ENCODE measurements around the gene DZANK1. TPM values are rescaled to one million over a fixed set of nuclear protein-coding genes. Genes with fewer than 3 reads are reported as not detected.
"Not testable (repeated sequence)": the region's sequence is repeated elsewhere in the genome, so short reads cannot be mapped to it uniquely, and the experiment has no call there.

DZANK1 gene
- total RNA-seq, 2 donors from 2014 or later: 1.7 to 1.9 TPM

DNA sequence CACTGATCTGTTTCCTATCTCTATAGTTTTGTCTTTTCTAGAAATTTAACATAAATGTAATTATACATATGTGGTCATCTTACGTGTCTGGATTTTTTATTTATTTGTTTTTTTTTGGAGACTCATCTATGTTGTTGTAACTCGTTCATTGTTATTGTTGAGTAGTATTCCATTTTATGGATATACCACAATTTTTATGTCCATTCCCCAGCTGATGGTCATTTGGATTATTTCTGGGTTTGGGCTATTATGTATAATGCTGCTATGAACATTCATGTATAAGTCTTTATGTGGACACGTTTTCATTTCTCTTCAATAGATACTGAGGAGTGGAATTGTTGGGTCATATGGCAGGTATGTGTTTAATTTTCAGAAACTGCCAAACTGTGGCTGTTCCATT lies 10.2 kb downstream of the DZANK1 start:
- intact Hi-C loops (cut with DNase I): no loop called here
- no peak for DNase-seq (ENCODE audit: low spot score)

DNA sequence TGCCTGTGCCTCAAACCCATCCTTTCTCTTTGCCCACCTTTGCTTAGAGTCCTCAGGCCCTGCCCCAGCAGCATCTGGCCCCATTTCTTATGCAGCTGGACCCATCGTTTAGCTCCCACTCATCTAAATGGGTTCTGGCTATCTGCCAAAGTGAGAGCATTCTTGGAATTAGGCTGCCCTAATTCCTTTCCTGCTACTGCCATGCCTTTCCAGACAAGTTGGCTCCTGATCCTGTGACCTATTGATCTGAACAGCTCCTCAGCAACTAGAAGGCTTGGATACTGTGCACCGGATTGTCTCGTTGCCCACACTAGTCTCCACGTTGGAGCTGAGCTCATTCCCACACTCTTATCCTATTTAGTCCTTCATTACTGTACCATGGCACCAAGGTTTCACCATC lies 22.9 kb downstream of the DZANK1 start:
- intact Hi-C loops (cut with DNase I): no loop called here

DNA sequence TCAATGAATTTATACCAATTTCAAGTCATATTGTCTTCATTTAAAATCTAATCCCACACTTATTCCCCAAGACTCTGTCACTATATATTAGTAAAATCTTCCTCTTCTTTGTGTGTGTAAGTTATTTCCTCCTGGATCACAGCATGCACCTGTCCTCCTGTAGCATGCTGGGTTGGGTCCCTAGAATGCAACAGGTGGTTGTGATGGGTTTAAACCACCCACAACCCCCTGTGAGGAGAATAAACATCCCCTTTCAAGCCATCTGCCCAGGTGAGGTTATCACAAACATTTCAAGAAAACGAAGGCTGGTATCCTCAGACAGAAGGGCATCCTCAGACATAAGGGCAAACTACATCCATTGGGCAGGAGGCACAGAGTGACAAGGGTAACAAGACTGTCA lies 26.4 kb downstream of the DZANK1 start:
- intact Hi-C loops (cut with DNase I): no loop called here
- DNase-seq (ENCODE audit: low spot score): no peak

More for the DNA sequence above, 22.9 kb downstream of the DZANK1 start:
- DNase-seq (ENCODE audit: low spot score): no peak

DNA sequence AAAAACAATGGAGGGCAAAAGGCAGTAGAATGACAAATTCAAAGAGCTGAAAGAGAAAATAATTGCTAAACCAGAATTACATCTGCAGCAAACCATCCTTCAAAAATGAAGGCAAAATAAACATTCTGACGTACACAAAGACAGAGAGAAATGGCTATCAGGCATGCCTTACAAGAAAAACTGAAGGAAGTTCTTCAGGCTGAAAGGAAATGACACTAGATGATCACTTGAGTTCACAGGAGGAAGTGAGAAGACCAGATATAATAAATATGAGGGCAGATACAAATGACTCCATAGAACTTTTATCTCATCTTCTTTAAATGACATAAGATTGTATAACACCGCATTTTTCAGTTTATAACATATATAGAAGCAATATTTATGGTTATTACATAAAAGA lies 30.0 kb downstream of the DZANK1 start:
- DNase-seq (ENCODE audit: low spot score): no peak
- intact Hi-C loops (cut with DNase I): no loop called here

DNA sequence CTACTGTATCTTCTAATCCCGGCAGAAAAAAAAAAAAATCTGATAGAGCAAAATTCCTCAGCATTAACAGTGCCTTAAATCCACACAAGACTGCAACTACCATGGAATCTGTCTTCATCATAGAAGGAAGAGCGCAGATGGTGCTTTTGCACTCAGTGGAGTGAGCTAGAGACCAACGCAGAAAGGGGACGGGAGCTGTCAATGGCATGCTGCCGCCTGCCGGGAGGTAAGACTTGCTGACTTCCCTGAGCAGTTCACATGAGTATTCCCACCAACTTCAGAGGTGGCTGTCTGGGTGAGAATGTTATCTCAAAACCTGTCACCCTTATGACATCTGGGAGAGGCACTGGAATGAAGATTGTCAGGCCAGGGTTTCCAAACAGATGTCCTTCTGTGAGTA lies 35.6 kb downstream of the DZANK1 start:
- no peak for DNase-seq (ENCODE audit: low spot score)
- intact Hi-C loops (cut with DNase I): no loop called here

DNA sequence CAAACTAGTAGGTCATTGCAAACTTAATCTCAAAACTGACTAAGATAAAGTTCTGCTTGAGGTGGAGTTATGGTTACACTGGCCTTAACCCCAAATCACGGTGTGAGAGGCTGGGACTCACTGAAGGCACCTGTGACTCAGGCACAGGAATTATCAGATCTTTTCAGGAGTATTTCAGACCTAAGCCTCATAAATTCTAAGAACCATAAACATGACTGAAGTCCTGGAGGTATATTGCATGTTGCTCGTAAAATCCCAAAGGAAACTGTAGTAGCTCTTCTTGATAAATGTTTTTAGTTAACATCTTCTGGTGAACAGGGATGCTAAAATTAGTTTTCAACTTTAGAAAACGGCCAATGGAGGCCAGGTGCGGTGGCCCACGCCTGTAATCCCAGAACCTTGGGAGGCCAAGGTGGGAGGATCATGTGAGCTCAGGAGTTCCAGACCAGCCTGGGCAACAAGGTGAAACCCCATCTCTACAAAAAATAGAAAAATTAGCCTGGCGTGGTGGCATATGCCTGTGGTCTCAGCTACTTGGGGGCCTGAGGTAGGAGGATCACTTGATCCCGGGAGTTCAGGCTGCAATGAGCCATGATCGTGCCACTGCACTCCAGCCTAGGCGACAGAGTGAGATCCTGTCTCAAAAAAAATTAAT lies 36.5 kb downstream of the DZANK1 start:
- intact Hi-C loops (cut with DNase I): no loop called here
- DNase-seq (ENCODE audit: low spot score): no peak

DNA sequence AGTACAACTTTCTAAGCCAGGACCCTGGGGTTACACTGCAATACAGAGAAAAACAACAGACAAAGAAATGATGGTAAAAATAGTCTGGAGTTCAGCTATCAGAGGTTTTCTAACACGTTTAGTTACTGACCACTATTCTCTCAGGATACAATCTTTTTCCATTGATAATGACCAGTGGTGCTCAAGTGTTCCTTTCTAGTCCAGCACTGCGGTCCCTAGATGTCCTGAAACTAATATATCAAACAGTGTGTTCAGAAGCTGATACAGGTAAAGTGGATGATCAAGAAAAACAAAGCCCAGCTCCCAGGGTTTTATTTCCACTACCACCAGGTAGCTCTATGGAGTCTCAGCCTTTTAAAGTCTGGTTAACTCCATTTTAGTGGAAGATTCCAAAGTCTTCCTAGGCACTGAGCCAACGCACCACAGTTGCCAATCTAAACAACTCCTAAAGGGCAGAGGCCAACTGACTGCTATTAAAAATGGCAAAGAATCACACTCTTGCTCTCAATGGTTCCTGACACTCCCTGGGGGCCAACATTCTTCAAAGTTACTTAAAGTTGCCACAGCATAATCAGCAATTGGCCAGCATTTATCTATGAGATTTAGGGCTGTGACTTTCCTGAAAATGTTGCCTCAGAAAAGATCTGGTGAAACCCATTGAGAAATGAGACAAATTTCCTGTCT lies 38.2 kb downstream of the DZANK1 start:
- intact Hi-C loops (cut with DNase I): no loop called here
- no peak for DNase-seq (ENCODE audit: low spot score)

DNA sequence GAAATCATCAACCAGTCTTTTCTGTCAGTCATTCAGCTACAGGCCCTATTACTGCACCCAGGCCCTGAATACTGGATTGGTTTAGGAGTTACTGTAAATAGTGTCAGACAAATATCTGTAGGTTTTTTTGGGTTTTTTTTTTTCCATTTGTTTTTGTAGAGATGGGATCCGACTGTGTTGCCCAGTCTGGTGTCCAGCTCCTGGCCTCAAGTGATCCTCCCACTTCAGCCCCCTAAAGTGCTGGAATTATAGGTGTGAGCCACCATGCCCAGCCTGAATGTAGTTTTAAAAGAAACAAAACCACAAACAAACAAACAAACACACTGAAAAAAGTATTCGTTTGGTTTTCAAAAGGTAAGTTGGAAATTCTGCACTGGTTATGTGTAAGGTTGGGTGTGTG lies 39.6 kb downstream of the DZANK1 start:
- no peak for DNase-seq (ENCODE audit: low spot score)
- intact Hi-C loops (cut with DNase I): no loop called here

DNA sequence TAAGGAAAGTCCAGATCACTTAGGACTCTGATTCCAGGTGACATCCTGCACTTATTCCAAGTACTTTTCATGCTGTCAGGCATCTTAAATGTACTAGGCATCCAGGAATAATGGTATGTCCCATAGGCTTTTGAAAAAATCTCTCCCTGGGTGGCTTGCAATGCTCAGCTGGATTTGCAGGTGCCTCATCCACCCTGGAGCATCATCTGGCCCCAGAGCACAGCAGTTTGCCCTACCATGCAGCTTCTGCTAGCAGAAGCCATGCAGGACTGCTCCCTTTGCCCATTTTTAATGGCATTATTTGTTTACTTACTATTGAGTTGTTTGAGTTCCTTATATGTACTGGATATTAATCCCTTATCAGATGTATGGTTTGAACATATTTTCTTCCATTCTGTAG lies 45.2 kb downstream of the DZANK1 start:
- intact Hi-C loops (cut with DNase I): no loop called here
- DNase-seq (ENCODE audit: low spot score): no peak

DNA sequence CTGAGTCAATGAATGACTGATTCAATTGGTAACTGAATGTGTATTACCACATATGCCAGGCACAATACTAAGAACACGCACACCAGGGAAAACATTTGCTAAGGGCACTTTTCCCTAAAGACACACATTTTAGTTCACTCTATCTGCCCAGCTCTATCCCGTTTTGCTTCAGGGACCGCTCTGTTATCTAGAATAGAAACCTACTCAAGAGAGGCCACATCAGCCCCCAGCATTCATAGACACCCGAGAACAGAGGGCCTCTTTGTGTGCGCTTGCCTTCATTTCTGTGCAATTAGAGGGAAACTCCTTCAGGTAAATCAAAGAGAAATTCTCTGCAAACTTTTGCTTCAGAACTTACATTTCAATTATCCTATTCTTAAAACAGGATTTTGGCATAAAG lies 50.3 kb downstream of the DZANK1 start:
- intact Hi-C loops (cut with DNase I): no loop called here
- DNase-seq (ENCODE audit: low spot score): no peak

DNA sequence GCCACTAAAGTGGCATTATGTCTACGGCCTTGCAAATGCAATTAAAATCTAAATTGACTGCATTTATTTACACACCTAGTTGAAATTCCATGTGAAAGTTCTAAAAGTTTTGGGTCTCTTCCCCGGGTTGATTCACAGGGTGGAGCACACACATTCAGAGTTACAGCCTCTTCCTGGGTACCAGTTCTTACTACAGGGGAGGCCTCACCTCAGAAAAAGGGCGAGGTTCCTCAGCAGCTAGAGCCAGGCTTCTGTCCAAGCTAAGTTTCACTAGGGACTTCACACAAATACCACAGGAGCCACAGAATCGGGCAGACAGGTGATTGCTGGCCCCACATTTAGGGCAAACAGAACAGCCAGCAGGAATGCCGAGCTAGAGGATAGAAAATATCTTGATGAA lies 52.7 kb downstream of the DZANK1 start:
- intact Hi-C loops (cut with DNase I): no loop called here
- DNase-seq (ENCODE audit: low spot score): no peak

DNA sequence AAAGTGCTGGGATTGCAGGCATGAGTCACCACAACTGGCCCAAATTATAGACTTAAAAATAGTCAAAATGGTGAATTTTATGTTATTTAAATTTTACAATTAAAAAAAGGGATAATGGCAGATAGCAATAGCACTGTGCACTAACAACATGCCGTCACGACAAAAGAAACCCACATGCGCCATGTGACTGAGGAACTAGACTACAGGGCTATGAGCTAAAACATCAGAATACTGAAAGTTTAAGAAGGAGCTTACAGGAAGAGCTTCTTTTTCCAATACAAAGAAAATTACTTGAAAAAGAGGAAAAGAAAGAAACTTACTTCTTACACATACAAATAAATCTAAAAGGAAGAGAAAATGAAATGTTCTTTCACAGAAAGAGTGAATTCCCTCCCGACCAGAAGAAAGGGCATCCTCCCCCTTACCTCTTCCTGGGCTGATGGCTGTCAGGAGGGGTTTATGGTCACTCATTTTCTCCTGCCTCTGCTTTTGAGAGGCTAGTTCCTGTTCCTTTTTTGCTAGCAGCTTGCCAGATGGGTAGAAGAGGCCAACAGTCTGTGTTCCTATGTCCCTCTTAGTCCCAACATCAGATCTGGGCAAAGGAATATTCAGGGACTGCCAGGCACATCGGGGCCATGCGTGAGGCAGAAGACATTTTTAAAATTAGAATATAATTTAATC lies 54.5 kb downstream of the DZANK1 start:
- intact Hi-C loops (cut with DNase I): no loop called here
- no peak for DNase-seq (ENCODE audit: low spot score)

DNA sequence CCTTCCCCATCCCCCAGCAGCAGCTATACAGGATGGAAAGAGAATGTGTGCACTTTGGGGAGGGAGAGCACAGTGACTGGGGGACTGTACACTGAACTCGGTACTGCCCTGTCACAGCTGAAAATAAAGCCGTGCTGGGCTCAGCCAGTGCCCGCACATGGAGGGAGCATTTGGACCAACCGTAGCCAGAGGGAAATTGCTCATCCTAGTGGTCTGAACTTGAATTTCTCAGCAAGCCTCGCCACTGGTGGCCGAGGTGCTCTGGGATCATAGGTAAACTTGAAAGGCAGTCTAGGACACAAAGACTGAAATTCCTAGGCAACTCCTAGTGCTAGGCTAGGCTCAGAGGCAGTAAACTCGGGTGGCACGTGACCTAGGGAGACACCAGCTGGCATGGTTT lies 61.0 kb downstream of the DZANK1 start:
- intact Hi-C loops (cut with DNase I): no loop called here
- no peak for DNase-seq (ENCODE audit: low spot score)

DNA sequence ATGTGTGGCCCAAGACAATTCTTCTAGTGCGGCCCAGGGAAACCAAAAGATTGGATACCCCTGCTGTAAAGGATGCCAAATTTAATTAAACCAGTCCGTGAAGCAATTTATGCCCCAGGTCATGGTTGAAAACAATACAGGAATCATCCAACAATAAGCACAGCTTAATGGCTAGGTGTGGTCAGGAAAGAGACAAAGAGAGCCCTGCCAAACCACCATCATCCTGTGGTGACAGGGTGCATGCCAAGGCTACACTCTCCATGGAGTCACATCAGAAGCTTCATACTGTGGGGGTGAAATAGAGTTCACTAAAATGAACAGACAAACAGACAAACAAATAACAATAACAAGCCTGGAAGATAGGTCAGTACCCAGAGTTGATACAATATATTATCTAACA lies 62.7 kb downstream of the DZANK1 start:
- no peak for DNase-seq (ENCODE audit: low spot score)
- intact Hi-C loops (cut with DNase I): no loop called here

DNA sequence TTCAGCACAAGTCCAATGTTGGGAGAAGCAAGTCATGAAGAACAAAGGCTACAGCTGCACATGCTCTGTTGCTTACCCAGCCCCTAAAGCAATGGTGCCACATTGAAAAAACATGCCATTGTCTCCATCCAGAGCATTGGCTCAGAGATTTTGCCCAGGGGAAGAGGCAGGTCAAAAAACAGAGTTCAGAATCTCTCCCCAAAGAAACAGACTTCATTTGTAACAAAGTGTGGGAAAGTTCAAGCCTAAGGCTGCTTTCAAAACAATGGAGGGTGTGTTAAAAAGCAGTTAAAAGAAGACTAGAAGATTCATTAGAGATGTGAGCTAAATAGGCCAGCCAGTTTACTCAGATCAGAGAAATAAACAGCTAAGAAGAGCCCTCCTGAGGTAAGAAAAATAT lies 63.6 kb downstream of the DZANK1 start:
- intact Hi-C loops (cut with DNase I): no loop called here
- no peak for DNase-seq (ENCODE audit: low spot score)

DNA sequence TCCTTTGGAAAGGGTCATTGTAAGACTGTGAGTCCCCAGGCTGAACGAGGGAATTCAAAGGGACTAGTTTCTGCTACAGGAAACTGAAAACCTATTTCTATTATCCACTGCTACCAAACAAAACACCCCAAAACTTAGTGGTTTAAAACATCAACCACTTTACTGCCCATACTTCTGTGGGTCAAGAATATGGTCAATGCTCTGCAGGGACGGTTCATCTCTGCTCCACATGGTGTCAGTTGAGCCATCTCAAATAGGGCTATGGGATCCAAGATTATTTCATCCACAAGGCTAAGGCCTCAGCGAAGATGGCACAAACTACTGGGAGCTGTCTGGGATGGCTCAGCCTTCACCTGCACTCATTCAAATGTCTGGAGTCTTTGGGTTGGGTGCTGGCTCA lies 65.5 kb downstream of the DZANK1 start:
- DNase-seq (ENCODE audit: low spot score): no peak
- intact Hi-C loops (cut with DNase I): no loop called here

DNA sequence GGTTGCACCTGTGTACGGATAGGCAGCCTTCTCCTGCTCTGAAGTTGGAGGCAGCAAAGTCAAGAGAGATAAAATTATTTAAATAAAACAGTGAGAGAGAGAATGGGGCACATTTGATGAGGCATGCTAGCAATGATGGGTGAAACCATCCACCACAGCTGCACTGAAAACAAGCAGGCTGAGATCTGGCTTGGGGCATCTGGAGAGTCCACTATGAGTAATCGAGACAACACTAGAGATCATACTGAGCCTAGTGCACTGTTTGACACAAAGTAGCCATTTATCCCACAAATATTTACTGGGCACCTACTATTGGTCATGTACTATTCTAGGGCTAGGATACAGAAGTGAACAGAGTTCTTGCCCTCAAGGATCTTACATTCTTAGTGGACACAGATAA lies 66.4 kb downstream of the DZANK1 start:
- DNase-seq (ENCODE audit: low spot score): no peak
- intact Hi-C loops (cut with DNase I): no loop called here

DNA sequence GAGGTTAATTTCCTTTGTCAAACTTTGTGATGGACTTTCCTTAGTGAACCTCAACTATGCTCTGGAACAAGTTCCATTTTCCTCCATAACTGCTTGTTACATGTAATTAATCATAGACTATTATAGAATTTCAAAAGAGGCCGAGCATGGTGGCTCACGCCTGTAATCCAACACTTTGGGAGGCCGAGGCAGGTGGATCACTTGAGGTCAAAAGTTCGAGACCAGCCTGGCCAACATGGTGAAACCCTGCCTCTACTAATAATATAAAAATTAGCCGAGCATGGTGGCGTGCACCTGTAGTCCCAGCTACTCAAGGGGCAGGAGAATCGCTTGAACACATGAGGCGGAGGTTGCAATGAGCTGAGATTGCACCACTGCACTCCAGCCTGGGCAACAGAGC lies 68.1 kb downstream of the DZANK1 start:
- intact Hi-C loops (cut with DNase I): not testable (repeated sequence)

DNA sequence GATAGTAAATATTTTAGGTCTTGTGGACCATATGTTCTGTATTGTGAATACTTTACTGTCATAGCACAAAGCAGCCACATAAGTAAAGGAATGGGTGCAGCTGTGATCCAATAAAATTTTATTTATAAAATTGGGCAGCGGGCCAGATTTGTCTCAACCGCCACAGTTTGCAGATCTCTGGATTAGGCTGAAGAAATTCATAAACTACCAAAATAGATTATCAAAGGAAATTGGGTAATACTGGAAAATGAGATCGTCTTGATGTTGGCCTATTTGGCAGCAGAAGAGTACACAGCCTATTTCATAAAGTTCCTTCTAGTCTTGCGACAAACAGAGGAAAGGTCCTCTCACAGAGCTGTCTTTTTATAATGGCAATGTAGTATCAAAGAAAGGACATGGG lies 69.8 kb downstream of the DZANK1 start:
- intact Hi-C loops (cut with DNase I): no loop called here
- no peak for DNase-seq (ENCODE audit: low spot score)

More for the DNA sequence above, 68.1 kb downstream of the DZANK1 start:
- not testable (repeated sequence) for DNase-seq (ENCODE audit: low spot score)

DNA sequence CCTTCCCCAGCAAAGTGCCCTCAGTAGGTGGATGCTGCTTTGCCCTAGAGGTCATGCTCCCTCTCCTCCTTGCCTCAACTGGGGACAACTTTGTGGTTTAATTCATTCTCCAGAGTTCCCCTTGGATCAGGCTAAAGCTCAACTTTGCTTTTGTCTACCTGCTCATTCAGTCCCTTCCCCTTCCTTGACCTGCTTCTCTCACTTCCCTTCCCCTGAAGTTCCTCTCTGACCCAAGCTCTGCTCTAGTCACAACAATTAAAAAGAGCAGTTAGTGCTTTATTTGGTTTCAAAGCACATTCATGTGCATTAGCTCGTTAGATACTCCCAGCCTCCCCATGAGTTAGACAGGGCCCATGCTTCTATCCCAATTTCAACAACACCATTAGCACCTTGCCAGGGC lies 71.3 kb downstream of the DZANK1 start:
- intact Hi-C loops (cut with DNase I): no loop called here
- no peak for DNase-seq (ENCODE audit: low spot score)

DNA sequence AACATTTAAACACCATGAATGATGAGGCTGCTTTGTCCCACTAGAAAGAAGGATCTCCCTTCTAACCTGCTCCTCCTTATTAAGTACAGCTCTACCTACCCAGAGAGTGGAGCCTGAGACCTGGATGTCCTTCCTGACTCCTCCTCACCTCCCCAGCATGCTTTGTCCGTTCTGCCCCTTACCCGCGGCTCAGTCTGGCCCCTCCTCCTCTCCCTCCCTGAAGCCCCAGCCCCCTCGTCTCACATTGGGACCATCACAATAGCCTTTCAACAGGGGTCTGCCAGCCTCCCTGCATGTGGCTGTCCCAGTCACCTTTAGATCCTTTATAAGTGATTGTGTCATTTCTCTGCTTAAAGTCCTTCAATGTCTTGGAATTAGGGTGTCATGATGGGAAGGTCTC lies 72.5 kb downstream of the DZANK1 start:
- DNase-seq (ENCODE audit: low spot score): no peak
- intact Hi-C loops (cut with DNase I): no loop called here

Data from posterior vena cava (tissue), 2 donors.